Measurements from ENCODE around the gene CAPG.

Gene CAPG

DNA sequence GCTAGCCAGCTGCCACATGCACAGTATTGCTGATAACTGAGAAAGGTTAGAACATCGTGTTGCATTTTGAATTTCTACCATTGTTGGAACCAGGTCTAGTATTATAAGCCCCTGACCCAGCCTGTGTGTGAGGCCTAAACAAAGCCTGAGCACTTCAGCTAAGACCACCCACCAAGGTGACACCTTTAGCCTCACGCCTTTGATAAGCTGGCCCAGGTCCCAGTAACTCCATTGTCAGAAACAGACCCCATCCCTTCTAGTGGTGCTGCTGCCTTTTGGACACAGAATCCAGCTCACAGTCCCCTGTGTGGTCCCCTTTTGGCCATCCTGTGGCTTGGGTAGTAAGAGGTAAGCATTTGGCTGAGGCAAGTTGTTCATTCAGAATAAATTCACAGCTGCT lies 54.0 kb downstream of the CAPG start:
- DNase-seq (ENCODE audit: low read depth in 2 of 2), result no peak

- no peak for DNase-seq (ENCODE audit: low read depth in 2 of 2)
Measured at GRCh38 chr2:85355521-85355920, 54.6 kb downstream of the CAPG start.

- DNase-seq (ENCODE audit: low read depth in 2 of 2), result no peak
Measured at GRCh38 chr2:85355073-85355410, 55.1 kb downstream of the CAPG start.

DNA sequence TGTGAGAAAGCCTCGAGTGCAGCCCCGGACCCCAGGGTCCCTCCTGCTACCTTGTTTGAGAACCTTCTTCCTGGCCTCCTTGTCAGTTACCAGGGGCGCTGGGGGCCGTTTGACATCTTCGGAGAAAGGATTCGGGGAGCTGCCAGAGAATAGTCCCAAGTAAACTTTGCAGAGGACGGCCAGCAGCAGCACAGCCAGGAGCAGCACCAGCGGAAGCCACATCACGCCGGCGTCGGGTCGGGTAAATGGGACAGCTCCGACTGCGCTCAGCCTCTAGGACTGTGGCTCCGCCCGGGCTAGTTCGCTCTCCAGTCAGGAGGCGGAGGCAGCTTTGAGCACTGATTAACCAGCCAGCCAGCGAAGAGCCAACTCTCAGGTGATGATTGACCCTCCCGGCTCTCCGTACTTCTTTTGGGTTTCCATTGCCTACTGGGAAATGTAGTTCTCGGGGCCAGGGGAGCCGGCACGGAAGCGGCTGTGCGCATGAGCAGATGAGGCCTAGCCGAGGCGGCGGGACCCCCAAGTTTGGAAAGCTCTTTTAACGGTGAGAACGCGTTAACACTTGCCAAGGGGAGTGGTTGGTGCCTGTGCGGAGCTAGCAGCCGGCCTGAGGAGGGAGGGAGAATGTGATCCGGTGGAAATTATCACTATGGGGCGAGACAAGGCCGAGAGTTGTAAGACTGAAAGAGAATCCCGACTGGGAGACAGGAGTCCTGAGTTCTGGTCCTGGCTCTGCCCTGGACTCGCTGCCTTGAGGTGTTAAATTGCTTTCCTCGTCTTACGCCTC lies 55.7 kb downstream of the CAPG start, which contains the start of the genes ELMOD3 and RETSAT:
ELMOD3 (plus strand) TSS at position 484 of the 787 bp plus-strand sequence. CDS start 2,430 bp downstream, outside the sequence.
RETSAT (minus strand) TSS at position 243 of the 787 bp plus-strand sequence; CDS start at position 222, 21 bp downstream.
- peak; percentile 93 to 94 for DNase-seq (ENCODE audit: low read depth in 2 of 2)

- no peak for DNase-seq (ENCODE audit: low read depth in 2 of 2)
Measured at GRCh38 chr2:85353876-85354285, 56.3 kb downstream of the CAPG start.

DNA sequence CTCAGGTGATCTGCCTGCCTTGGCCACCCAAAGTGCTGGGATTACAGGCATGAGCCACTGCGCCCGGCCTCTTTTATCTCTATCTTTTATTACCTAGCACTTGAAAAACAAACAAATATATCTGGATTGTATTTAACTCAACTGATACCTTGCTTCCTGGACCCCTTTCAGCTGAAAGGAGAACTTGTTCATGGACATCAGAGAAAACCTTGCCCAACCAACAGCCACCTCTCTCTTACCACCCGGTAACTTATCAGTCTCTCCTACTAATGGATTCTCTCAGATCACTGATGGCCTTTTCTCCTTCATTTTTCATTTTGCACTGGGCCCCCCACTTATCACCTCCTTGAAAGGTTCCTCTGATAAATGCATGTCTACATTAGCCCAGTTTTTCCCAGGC lies 62.6 kb downstream of the CAPG start:
- no peak for DNase-seq (ENCODE audit: low read depth in 2 of 2)
